GM18858 (cell line): ENCODE results near the gene KIF16B.

Source experiments
- ATAC-seq: cut with Tn5 transposase; IDR thresholded peaks from one replicate; pipeline ENCODE4 v1.9.1; 2021; ENCODE audit not compliant: unreplicated experiment

KIF16B gene

DNA sequence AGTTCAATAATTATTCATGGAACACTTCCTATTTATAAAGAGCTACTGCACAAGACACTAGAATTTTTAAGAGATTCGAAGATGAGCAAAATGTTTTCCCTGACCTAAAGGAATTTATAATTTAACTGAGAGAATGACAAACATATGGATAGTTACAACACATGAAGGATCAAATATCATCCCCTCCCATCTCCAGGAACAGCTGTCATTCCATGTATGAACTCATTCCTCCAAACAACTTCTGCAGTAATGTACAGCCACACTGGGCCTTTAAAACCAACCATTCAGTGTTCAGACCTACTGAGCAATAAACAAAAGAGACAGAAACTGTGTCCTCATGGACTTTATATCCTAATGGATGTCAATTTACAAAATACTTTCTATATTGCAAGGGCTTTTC, 87.8 kb downstream of the KIF16B start:
- ATAC-seq, result no peak

DNA sequence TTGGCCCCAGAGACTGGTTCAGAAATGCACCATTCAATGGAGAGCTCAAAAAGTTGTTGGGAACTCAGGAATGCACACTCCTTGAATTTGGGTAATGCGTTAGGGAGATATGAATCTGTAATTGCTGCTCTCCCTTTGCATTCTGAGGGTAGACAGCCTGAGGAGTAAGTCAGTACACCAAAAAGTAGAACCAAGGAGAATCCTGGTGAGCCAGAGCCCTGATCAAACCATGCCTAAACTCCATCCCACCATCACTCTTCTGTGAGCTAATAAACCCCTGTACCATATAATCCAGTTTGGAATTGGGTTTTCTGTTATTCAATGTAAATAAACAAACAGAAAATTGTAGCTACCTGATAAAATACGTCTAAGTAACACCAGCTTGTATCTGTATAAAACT, 90.2 kb downstream of the KIF16B start:
- no peak for ATAC-seq

DNA sequence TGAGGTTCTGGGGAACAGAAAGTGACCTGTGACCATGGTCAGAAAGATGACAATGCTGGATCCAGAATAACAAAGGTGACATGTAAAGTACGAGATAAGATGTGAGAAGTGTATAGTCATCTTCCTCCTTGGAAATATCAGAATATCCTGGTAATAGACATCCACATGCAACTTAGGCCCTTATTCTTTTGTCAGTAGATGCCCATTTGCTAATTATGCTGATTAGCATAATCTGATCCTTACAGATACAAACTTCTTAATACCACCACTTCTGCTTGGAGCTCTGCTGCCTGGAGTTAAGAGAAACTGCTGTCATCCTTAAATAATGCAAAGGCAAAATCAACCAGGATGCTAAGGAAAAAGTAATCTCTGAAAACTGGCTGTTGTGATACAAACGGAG, 91.3 kb downstream of the KIF16B start:
- no peak for ATAC-seq

DNA sequence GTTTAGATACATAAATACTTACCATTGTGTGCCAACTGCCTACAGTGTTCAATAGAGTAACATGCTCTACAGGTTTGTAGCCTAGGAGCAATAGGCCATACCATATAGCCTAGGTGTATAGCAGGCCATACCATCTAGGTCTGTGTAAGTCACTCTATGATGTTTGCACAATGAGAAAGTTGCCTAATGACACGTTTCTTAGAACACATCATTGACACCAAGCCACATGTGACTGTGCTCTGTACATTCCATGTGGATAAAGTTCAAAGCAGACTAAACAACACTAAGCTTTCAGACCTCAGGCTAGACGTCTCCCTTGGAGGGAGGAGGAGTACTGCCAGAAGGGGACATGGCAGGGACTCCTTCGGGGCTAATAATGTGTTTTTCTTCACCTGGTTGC, 93.6 kb downstream of the KIF16B start:
- ATAC-seq, result no peak

DNA sequence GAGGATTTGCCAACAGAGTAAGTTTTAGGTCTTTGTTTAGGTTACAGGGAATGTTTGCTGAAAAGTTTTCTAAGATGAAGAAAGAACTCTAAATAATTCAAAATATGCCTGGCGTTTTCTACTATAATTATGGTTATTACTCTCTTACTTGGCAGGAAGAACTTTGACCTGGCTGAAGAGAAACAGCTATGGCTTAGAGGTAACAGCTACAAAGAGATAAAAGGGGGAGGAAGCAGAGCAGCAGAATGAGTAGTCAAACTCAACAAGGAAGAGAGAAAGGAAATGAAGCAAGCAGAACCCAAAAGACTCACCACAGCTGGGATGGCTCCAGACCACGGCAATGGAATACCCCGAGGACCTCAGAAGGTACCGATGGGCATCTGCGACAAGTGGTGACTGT, 95.6 kb downstream of the KIF16B start:
- no peak for ATAC-seq

DNA sequence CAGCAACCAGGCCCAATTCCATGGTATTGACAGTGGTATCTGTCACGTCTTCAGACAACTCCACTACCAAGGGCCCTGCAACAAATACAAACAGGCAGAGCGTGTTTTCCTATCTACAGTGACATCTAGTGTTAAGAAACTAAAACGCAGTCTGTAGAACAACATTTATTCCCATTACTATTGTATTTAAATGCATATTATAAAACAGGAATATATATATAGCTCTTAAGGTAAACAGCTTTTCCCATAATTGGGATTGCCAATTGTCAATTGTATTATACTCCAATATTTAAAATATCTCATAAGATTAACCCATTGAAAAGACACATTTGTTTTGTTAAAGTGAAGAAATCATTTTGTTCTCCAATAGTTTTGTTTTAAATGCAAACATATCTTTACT, 97.2 kb downstream of the KIF16B start:
- ATAC-seq, result peak; percentile 80

DNA sequence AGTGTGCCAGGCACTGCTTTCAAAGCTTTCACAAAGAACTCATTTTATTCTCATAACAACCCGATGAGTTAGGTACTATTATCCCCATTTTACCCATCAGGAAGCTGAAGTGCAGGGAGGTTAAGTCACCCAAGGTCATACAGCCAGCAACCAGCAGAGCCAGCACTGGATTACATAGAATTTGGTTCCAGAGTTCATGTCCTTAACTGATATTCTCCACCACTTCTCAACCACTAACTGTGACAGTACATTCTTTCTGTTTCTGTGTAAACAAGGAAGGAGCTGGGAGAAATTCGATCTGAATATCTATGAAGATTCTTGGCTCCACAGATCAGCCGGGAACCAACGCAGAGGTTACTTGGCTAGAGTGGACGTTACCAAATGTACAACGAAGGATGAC, 98.0 kb downstream of the KIF16B start:
- no peak for ATAC-seq

DNA sequence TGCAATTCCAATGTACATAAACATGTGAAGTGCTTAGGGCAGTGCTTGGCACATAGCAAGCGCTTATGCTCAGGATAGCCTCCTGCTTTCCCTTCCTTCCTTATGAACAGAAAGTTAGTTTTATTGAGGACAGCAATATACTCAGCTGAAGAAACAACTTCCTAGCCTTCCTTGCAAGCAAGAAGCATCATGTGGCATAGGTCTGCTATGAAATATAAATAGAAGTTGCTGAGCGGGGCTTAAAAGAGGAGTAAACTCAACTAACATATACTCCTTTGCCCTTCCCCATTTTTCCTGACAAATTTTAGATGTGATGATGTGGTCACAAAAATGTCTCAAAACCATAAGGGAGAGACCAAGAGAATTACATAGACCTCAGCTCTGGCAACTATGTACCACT, 98.9 kb downstream of the KIF16B start:
- ATAC-seq, result no peak

DNA sequence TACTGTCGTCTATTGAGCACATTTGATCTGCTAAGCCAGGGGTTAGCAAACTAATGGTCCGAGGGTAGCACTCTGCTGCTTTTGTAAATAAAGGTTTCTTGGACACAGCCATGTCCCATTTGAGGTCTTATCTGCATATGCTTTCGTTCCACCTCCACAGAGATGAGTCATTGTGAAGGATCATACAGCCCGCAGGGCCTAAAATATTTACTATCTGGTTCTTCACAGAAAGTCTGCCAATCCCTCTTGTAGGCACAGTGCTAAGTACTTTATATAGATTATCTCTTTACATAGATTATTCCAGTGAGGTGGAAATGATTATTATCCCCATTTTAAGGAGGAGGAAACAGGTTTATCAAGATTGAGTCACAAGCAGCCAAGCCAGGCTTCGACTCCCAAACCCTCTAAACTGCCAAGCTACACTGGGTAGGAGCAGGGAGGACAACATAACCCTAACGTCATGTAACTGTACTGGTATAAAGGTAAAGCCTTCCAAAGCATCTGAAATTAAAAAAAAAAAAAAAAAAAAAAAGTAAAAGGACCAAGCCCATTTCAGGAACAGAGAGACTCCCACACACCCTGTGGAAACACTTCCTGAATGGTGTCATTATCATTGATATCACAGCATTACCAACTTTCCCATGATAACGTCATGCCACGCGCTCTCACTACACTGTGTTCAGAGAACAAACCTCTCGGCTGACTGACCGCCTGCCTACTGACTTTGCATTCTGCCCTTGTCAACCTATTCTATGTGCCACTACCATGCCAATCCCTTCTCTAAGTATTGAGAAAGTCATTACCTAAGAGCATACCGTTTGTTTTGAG, 101.0 kb downstream of the KIF16B start:
- no peak for ATAC-seq

DNA sequence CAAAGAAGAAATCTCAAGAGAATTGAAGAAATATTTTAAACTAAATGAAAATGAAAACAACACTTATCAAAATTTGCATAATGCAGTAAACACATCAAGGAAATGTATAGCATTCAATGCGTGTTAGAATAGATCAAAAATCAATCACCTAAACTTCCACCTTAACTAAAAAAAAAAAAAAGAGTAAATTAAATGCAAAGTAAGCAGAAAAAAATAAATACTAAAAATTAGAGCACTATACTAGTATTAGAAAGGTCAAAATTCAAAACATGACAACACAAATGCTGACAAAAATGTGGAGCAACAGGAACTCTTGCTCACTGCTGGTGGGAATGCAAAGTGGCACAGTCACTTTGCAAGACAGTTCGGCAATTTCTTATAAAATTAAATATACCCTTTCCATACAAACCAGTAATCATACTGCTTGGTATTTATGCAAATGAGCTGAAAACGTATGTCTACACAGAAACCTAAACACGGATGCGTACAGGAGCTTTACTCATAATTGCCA, 103.8 kb downstream of the KIF16B start:
- no peak for ATAC-seq

DNA sequence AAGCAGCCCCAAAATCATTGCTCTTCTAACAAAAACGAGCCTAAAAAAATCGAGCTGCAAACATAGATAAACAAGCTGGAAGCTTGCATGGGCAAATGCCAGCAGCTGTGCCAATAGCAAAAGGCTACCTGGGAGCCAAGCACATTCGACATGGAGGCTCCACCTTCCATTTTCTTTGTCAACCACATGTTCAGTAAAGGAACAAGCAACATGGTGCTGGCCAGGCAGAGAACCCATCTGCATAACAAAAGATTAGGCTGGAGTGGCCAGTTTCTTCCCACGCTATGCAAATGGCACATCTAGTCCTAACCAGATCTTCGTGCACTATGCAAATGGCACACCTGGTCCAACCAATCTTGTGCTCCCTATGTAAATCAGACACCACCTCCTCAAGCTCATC, 110.5 kb downstream of the KIF16B start:
- no peak for ATAC-seq

DNA sequence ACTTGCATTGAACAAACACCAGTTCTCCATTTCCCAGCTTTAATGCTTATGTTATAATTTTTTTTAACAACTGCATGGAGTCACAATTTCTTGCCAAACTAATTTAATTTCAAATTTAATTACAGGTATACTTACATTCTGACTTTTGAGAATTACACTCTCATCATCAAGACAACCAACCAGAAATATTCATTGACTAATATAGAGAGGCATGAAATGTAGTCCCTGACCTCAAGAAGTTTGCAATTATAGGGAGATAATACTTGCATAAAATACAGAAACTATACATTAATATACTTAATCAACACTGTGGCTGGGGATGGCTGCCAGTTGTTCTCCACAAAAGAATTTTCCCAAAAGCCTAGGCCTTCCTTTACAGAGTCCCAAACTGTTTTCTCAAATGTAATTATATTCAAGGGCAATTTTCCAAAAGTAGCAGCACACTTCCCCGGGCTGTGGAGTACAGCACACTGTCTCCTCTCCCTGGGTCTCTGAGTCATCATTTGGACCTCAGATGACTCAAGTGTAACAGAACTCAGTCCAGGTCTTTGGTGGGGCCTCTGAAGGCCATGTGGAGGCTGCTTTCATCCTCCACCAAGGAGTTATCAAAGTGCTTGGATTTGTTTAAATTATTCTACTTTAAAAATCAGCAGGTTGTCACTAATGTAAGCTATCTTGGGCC, 114.1 kb downstream of the KIF16B start:
- ATAC-seq, result no peak

DNA sequence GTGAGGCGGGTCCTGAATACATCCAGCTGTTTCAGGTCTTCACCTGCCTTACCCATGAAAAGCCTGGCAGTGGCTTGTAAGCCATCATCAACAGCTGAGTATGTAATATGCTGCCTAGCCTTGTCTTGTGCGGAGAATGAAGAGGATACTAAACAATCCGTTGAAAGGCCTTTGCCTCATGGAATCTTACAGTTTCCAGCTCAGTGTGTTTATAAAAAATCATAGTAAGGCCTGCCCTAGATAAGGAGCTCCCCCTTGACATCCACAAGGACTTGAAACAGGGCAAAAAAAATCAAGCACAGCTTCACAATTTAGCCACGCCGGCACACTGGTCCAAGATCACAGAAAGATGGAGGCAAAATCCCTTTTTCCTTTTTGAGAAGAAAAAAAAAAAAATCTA, 115.7 kb downstream of the KIF16B start:
- ATAC-seq, result no peak

DNA sequence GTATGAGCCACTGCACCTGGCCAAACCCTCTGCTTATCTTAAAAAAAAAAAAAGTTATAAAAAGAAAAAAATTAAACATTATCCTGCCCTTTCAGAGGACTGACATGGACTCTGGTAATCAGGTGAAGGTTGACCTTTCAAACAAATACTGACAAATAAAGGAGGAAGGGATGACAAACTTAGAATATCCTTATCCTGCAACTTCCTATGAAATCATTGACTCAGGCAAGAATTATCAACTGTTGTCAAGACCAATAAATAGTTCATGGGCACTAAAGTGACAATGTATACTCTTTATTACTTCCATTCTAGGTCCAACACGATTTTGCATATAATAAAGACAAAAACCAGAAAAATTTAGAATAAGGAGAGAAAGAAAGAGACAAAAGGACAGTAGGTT, 117.9 kb downstream of the KIF16B start:
- no peak for ATAC-seq

DNA sequence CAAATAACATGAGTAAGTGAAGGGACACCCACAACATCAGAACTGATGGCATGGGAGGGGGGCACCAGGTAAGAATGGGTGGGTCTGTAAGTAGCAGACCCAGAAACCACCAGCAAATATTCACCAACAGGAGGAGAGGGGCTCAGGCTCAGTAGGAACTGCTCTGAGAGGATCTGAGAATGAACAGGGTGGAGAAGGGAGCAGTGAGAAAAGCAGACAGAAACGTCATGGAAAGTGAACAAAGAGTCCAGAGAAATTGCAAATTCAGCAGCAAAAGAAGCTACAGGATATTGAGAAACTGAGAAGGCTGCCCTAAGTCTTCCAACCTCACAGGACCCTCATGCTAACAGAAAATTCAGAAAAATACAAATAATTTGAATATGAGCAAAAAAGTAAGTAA, 121.3 kb downstream of the KIF16B start:
- ATAC-seq, result no peak

DNA sequence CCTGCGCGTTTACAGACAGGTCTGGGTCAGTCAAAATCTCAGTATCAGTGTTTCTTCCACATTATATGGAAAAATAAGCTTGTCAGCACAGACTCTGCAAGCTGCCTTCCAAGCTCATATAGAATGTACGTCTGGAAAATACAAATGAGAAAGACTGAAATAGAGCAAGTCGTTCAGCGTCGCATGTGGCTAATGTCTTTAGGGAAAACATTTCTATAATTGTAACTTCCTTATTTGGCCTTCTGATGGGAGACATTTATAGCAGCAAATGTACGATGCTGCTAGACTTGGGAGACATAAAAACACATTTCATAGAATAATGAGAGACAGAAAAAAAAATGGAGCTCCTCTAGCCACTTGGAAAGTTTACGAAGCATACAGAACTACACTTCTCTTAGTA, 122.2 kb downstream of the KIF16B start:
- ATAC-seq, result no peak

DNA sequence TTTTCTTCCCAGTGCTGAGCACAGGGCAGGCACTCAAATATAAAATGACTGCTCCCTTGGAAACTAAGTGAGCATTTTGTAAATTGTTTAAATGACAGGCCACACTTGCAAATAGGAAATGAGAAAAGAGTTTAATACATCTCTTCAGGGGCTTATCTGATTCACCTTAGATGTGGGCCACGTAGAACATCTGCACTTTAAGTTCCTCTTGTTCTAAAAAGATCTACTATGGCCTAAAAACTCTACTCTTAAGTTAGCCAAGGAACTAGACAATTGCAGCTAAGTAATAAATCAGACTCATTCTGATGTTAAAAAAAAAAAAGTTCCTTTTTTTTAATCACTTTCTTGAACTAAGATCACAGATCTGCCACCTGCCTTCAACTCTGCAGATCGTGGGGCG, 126.3 kb downstream of the KIF16B start:
- ATAC-seq, result no peak

DNA sequence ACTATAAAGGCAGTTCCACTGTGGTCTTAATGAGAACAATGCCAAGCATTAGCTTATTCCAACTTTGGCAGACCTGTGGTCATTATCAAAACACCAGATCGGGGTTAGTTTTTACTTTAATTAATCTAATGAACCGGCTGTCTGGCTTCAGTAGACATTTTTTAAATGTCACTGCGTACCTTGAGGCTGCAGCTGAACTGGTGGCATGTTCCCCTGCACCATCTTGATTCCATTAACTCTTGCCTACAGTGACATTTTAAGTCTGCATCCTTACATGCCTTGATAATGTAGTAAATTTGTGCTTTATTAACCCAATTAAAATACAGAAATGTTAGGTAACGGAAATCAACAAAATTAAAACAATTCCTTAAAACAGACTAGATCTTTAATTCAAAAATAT, 127.0 kb downstream of the KIF16B start:
- no peak for ATAC-seq

DNA sequence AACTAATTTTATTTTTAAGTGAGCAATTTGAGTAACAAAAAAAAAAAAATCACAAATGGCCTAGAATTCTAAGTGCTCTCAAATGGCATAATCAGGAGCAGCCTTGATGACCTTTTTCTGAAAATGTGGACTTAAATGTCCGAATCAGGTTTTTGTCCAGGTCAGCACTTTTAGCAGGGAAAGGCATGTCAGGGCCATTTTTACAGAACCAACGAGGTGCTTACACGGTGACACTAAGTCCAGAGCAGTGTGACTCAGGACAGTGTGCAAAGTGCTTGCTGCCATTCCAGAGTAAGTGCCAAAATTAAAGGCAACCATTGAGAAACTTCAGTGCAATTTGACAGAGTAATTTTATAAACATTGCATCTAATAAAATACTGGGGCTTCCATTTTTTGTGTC, 127.8 kb downstream of the KIF16B start:
- ATAC-seq, result no peak

DNA sequence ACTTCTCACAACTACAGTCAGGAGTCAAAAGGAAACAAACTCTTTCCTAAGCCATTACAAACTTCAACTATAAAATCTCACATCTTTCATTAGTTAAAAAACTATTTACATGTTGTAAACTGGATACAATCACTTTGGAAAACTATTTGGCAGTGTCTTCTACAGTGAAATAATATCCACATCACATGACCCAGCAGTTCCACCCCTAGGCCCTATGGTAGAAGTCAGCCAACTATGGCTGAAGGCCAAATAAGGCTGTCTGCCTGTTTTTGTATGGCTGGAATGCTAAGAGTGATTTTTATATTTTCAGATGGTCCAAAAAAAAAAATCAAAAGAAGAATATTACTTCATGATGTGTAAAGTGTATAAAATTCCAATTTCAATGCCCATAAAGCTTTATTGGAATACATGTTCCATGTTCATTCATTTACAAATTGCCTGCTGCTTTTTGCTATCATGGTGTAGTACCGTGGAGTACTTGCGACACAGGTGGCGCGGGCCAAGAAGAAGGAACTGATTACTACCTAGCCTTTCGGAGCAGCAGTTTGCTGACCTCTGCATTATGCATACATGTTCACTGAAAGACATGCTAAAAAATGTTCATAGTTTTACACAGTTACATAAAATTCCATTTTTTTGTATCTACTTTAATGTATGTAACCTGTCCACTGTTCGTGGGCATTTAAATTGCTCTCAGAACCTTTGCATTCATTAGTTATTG, 129.0 kb downstream of the KIF16B start:
- no peak for ATAC-seq

DNA sequence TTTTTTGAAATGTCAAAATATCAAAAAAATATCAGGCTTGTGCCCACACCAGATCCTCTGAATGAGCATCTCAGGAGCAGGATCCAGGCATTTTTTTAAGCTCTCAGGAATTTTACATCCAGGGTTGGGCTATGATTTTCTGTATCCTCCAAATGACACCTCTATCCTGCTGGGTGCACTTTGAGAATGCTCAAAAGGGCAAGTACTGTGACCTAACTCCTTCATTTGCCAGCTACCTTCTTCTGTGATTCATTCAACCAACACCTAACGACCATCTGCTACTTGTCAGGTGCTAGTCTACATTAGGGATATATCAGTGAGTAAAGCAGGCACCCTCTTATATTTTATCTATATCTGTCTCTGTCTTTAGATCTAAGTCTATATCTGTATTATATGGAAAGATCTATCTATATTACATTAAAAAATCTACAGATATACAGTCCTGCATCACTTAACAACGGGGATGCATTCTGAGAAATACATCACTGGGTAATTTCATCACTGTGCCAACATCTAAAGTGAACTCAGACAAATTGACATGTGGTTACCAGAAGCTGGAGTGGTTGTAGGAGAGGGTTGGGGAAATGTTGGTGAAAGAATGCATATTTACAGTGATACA, 131.6 kb downstream of the KIF16B start:
- ATAC-seq, result no peak
